Raji (cell line): ENCODE data around the gene PROM1.

Experiments
- POLR2A ChIP-seq: IDR thresholded peaks from 2 replicates; pipeline ENCODE4 v1.6.1; 2011; ENCODE audit warnings: low read depth, low read length, control low read depth; ENCODE audit not compliant: insufficient read depth

Gene PROM1

GRCh38 chr4:16117164-16117563 is 33.3 kb upstream of the PROM1 start:
- no peak for TF ChIP-seq POLR2A

- TF ChIP-seq POLR2A, result no peak
These were observed 32.7 kb upstream of the PROM1 start for GRCh38 chr4:16116493-16116990.

DNA sequence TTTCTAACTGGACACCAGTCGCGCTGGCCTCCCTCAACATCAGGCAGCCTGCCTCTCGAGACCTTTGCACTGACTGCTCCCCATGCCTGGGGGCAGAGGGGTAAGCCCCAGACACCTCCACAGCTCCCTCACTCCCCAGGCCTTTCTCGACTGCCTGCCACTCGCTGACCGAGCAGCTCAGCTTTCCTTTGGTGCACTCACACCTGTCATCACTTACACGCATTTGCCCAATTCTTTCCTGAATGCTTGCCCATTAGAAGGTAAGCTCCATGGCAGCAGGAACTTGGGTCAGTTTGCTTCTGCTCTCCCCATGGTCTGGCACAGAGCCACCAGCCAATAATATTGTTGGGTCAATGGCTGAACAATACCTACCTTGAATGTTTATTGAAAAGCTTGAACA is 32.2 kb upstream of the PROM1 start:
- TF ChIP-seq POLR2A, result no peak

DNA sequence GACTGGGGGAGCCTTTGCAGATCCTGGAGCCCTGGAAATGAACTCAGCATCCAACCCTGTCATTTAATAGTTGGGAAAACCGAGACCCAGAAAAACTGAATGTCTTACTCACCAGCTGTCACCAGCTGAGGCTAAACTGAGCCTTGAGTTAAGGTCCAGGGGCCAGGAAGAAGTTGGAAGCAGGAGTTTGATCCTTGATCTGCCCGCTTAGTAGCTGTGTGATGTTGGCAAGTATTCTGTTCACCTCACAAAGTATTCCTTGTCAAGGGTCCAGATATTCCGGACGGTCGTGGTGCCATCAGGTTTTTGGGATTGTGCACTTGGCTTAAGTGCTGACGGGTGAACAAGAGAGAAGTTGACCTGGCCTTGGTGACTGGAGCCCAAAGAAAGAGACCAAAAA is 30.7 kb upstream of the PROM1 start:
- TF ChIP-seq POLR2A, result no peak

DNA sequence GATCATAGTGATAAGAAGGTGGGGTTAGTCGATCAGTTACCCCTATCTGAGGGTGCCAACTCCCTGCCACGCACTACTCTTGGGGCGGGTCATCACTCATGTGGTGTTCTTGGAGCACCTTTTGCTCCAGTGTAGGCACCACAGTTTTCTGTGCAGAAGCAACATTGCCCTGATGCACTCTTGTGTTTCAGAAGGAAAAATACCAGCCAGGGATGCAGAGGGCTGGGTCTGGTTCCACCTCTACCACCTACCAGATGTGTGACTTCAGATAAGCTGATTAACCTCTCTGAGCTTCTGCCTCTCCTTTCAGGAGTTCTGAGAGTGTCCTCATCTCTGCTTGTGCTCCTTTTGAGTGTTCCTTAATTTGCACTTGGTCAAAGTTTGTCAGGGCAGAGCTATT is 29.9 kb upstream of the PROM1 start:
- no peak for TF ChIP-seq POLR2A

DNA sequence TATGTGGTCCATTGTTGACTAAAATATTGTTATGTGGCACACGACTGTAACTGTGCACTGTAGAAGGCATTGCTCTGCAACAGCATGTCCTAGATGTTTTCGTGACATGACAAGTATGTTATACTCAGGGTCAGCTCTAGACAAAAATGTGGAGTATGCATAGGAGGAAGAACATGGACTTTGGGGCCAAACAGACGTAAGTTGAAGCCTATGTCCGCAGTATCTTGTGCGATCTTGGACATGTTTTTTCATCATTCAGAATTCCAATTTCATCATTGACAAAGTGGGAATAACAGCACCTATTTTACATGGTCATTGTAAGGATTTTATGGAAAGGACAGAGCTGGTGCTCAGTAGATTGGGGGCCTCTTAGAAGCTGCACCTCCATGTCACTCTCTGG is 27.7 kb upstream of the PROM1 start:
- TF ChIP-seq POLR2A, result no peak

- TF ChIP-seq POLR2A, result no peak
These were observed 27.0 kb upstream of the PROM1 start for GRCh38 chr4:16110661-16111290.

GRCh38 chr4:16110199-16110598 is 26.4 kb upstream of the PROM1 start:
- TF ChIP-seq POLR2A, result no peak

GRCh38 chr4:16109256-16109655 is 25.4 kb upstream of the PROM1 start:
- TF ChIP-seq POLR2A, result no peak

GRCh38 chr4:16106956-16107355 is 23.1 kb upstream of the PROM1 start:
- no peak for TF ChIP-seq POLR2A

DNA sequence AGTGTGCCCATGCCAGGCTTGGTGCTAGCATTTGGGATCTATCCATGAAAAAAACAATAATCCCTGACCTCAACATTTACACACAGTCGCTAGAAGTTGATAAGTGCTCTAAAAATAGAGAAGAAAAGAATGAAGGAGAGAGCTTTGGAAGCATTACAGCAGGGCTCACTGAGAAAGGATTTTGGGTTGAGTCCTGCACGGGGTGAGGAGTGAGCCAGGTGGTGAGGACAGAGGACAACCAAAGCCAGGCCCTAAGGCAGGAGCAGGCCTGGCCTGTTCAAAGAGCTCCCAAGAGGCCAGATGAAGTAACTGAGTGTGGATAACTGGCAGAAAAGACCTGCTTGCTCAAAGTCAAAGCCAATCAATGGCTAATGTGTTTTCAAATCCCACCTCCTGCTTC is 20.7 kb upstream of the PROM1 start:
- no peak for TF ChIP-seq POLR2A

DNA sequence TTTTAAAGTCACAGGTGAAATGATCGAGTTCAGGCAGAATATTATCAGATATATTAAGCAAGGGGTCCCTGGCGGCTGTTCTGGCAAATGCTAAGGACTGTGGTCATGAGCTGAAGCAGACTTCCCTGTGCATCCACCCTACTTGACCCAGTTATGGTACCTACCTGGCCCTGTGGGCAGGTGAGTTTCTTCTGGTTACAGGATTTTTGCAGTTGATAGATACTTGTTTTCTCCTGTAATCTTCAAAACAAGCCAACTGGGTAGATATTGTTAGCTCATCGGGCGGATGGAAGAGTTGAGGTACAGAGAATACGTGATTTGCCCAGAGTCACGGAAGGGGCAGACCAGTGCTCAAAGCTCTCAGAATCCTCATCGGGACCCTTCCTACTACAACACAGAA is 18.5 kb upstream of the PROM1 start:
- no peak for TF ChIP-seq POLR2A

DNA sequence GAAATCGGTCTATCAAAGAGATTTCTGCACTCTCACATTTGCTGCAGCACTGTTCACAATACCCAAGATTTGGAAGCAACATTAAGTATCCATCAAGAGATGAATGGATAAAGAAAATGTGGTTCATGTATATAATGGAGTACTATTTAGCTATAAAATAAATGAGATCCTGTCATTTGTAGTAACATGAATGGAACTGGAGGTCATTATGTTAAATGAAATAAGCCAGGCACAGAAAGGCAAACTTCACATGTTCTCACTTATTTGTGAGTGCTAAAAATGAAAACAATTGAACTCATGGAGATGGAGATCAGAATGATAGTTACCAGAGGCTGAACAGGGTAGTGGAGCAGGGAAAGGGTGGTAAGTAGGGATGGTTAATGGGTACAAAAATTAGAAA is 17.0 kb upstream of the PROM1 start:
- no peak for TF ChIP-seq POLR2A

DNA sequence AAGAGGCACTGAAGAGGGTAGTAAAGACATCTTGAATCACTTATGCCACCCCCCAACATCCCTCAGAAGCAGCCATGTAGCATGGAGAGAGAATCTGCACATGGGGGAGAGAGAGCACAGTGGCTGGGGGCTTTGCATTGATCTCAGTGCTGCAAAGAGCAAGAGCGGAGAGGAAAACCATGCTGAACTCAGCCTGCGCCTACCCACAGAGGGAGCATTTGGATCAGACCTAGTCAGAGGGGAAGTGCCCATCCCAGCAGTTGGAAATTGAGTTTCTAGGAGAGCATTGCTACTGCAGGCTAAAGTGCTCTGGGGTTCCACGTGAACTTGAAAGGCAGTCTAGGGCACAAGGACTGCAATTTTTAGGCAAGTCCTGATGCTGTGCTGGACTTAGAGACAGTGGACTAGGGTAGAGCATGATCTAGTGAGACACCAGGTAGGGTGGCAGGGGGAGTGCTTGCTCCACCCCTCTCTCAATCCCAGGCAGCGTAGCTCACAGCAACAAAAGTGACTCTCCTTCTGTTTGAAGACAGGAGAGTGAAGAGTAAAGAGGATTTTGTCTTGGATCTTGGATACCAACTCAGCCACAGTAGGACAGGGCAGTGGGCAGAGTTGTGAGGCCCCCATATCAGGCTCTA is 9.0 kb upstream of the PROM1 start:
- TF ChIP-seq POLR2A, result no peak

- no peak for TF ChIP-seq POLR2A
These were observed 6.4 kb upstream of the PROM1 start for GRCh38 chr4:16090096-16090705.

DNA sequence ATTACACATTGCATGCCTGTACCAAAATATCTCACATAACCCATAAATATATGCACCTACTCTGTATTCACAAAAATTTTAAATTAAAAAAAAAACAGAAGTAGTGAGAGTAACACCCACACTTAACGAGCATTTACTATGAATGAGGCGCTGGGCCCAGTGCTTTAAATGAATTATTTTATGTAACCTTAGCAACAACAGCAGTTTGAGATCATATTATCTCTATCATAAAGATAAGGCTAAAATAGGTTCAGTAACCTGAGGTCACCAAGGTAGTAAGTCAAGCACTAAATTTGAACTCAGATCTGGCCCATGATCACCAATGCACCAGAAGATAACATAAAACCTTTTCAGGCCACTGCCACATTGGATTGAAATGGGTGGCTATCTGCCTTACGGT is 5.3 kb upstream of the PROM1 start:
- no peak for TF ChIP-seq POLR2A
